DND-41 (cell line): ENCODE measurements around the gene PRRX1.

ENCODE experiments used
- ATAC-seq: fragments of 200-7000 bp; cut with Tn5 transposase; 3 replicates; pipeline ENCODE4 v1.9.1; 2021; ENCODE audit warnings: low read depth; ENCODE audit not compliant: insufficient read depth
- DNase-seq: peaks from one replicate; pipeline ENCODE4 v3.0.0-alpha.2; 2020
- H2AFZ ChIP-seq: 2 replicates; pipeline ENCODE4 v1.6.0; 2012; ENCODE audit warnings: low read depth, low read length
- H3K27ac ChIP-seq: 2 replicates; pipeline ENCODE4 v1.5.1; 2012; ENCODE audit warnings: low read length, inconsistent platforms
- H3K27me3 ChIP-seq: fragments of 200-600 bp; sonication (generic); 2 replicates; pipeline ENCODE4 v1.6.0; 2012; ENCODE audit warnings: low read length, mild to moderate bottlenecking, inconsistent platforms; ENCODE audit not compliant: insufficient read depth, poor library complexity
- H3K36me3 ChIP-seq: 2 replicates; pipeline ENCODE4 v1.5.1; 2012; ENCODE audit warnings: low read length, inconsistent platforms; ENCODE audit not compliant: insufficient read depth
- H3K4me1 ChIP-seq: 2 replicates; pipeline ENCODE4 v1.5.1; 2012; ENCODE audit warnings: mild to moderate bottlenecking, low read length; ENCODE audit not compliant: insufficient read depth
- H3K4me2 ChIP-seq: 2 replicates; pipeline ENCODE4 v1.6.0; 2012; ENCODE audit warnings: mild to moderate bottlenecking, moderate library complexity, low read length, inconsistent platforms; ENCODE audit not compliant: insufficient read depth
- H3K4me3 ChIP-seq, 2 experiments: fragments of 200-600 bp in 1 of 2; shearing (Covaris generic) in 1 of 2; 2 replicates each; pipeline ENCODE4 v1.5.1; 2012 to 2016; ENCODE audit warnings: inconsistent platforms in 2 of 2, low read length in 2 of 2, mild to moderate bottlenecking in 2 of 2, low read depth in 1 of 2, moderate library complexity in 1 of 2
- H3K79me2 ChIP-seq: 2 replicates; pipeline ENCODE4 v1.6.0; 2012; ENCODE audit warnings: low read length, inconsistent platforms; ENCODE audit not compliant: insufficient read depth
- H3K9ac ChIP-seq: 2 replicates; pipeline ENCODE4 v1.6.0; 2012; ENCODE audit warnings: low read depth, mild to moderate bottlenecking, inconsistent platforms, low read length, moderate library complexity
- H3K9me3 ChIP-seq: 2 replicates; pipeline ENCODE4 v1.5.1; 2012; ENCODE audit warnings: low read length, moderate library complexity, mild to moderate bottlenecking, inconsistent platforms; ENCODE audit not compliant: insufficient read depth, severe bottlenecking
- H4K20me1 ChIP-seq: 2 replicates; pipeline ENCODE4 v1.6.0; 2012; ENCODE audit warnings: low read length; ENCODE audit not compliant: insufficient read depth
- EZH2 ChIP-seq: IDR thresholded peaks from 3 replicates; pipeline ENCODE4 v1.6.1; 2012; ENCODE audit warnings: borderline replicate concordance, low read depth, mild to moderate bottlenecking, moderate library complexity, low read length, inconsistent platforms; ENCODE audit not compliant: severe bottlenecking
- TF ChIP-seq, protein P1 (sequence below): IDR thresholded peaks from 2 replicates; pipeline ENCODE4 v1.5.1; 2012; ENCODE audit warnings: borderline replicate concordance, low read length, moderate library complexity, mild to moderate bottlenecking; ENCODE audit not compliant: poor library complexity, severe bottlenecking; ENCODE audit errors: extremely low read depth

Gene PRRX1

DNA sequence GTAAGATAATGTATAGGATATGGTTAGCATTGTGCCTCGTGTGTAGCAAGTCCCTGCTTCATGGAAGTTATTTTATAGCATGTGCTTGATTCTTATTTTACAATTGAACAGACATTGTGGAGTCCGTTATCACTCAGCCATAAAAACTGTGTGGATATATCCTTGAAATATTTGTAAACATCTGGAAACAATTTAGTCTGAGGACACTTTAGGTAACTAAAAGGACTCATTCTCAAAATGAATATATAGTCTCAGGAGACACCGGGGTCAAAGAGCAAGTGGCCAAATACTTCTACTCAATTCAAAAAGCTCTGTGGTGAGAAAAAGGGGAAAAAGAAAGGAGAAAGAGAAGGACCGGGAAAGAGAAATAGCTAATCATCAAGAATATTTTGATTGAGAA lies 23.7 kb downstream of the PRRX1 start:
- Histone ChIP-seq H3K36me3 (no peaks in the 10 kb centered on the region), H3K9me3 (no peaks in the 10 kb centered on the region), H3K4me1 (peaks cover 5% of the 10 kb centered on the region), H2AFZ (no peak overlapping the region), H4K20me1 (no peaks in the 10 kb centered on the region), H3K4me3 (no peak overlapping the region), H3K27me3 (no peaks in the 10 kb centered on the region), H3K27ac (no peak overlapping the region), H3K79me2 (no peaks in the 10 kb centered on the region), H3K9ac (no peak overlapping the region), H3K4me2 (no peak overlapping the region)
- DNase-seq (no peak), ATAC-seq (no peak)
- no peak for TF ChIP-seq EZH2
- TF ChIP-seq, protein P1, sequence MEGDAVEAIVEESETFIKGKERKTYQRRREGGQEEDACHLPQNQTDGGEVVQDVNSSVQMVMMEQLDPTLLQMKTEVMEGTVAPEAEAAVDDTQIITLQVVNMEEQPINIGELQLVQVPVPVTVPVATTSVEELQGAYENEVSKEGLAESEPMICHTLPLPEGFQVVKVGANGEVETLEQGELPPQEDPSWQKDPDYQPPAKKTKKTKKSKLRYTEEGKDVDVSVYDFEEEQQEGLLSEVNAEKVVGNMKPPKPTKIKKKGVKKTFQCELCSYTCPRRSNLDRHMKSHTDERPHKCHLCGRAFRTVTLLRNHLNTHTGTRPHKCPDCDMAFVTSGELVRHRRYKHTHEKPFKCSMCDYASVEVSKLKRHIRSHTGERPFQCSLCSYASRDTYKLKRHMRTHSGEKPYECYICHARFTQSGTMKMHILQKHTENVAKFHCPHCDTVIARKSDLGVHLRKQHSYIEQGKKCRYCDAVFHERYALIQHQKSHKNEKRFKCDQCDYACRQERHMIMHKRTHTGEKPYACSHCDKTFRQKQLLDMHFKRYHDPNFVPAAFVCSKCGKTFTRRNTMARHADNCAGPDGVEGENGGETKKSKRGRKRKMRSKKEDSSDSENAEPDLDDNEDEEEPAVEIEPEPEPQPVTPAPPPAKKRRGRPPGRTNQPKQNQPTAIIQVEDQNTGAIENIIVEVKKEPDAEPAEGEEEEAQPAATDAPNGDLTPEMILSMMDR = no peak

DNA sequence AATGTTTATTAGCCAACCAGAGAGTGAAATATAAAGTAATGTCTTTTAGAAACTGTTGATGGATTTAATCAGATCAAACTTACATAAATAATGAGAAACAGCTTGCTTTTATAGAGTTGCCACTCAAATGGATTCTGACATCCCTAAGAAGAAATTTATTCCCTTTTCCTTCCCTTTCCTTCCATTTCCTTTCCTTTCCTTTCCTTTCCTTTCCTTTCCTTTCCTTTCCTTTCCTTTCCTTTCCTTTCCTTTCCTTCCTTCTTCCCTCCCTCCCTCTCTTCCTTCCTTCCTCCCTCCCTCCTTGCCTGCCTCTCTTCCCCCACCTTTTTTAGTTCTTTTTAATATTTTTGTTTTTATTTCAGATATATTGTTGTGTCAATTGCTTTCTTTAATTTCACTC lies 27.3 kb downstream of the PRRX1 start:
- no peaks in the 10 kb centered on the region for H3K9me3 ChIP-seq
- DNase-seq (no peak), ATAC-seq (no peak)
- no peak overlapping the region for H3K4me3 ChIP-seq
- peaks cover 7% of the 10 kb centered on the region for H3K4me1 ChIP-seq
- no peaks in the 10 kb centered on the region for H3K79me2 ChIP-seq
- no peak overlapping the region for H3K9ac ChIP-seq
- no peak for TF ChIP-seq EZH2
- TF ChIP-seq, protein P1 = no peak
- H4K20me1 ChIP-seq = no peaks in the 10 kb centered on the region
- H3K27me3 ChIP-seq = no peaks in the 10 kb centered on the region
- no peak overlapping the region for H2AFZ ChIP-seq
- no peaks in the 10 kb centered on the region for H3K36me3 ChIP-seq
- no peak overlapping the region for H3K4me2 ChIP-seq
- H3K27ac ChIP-seq = no peak overlapping the region

DNA sequence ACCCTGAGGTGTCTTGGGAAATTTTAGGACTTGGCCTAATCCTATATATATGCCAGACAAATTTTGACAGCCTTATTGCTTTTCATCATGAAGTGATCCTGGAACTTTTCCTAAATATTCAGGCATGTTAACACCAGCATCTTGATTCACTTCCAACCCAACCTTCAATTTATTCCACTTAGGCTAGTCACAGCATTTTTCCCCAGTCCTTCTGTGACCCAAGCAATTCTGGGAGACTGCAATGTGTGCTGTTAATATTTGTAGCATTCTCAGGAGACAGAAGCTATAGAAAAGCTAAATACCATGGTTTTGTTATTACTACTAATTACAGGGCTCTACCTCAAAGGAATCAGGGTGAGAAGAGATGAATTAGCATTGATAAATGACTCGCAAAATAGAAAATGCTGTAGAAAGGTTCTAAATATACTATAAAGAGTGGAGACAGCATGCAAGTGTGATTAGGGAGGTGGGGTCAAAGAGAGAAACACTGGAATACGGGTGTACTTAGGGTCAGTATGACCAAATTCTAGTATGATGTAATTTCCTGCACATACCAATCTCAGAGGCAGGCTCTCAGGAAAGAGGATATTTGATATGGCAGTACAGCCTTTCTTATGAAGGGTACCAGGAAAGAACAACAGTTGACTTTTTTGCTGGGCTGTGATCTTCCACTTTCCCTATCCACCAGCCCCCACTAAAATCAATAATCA lies 29.1 kb downstream of the PRRX1 start:
- H3K9ac ChIP-seq = no peak overlapping the region
- no peak overlapping the region for H3K4me2 ChIP-seq
- H4K20me1 ChIP-seq = no peaks in the 10 kb centered on the region
- H3K4me3 ChIP-seq = no peak overlapping the region
- peaks cover 7% of the 10 kb centered on the region for H3K4me1 ChIP-seq
- TF ChIP-seq, protein P1 = no peak
- no peak for TF ChIP-seq EZH2
- H3K36me3 ChIP-seq = no peaks in the 10 kb centered on the region
- no peaks in the 10 kb centered on the region for H3K9me3 ChIP-seq
- H3K79me2 ChIP-seq = no peaks in the 10 kb centered on the region
- 0 out of 3 replicates have a peak, but pooled peaks have one; percentile 33 for ATAC-seq
- no peak overlapping the region for H2AFZ ChIP-seq
- no peak for DNase-seq
- H3K27me3 ChIP-seq = no peaks in the 10 kb centered on the region
- H3K27ac ChIP-seq = no peak overlapping the region
